Measurements from ENCODE around the gene CFAP97.
"Not testable (repeated sequence)": the region's sequence is repeated elsewhere in the genome, so short reads cannot be mapped to it uniquely, and the experiment has no call there.

The CFAP97 gene

DNA sequence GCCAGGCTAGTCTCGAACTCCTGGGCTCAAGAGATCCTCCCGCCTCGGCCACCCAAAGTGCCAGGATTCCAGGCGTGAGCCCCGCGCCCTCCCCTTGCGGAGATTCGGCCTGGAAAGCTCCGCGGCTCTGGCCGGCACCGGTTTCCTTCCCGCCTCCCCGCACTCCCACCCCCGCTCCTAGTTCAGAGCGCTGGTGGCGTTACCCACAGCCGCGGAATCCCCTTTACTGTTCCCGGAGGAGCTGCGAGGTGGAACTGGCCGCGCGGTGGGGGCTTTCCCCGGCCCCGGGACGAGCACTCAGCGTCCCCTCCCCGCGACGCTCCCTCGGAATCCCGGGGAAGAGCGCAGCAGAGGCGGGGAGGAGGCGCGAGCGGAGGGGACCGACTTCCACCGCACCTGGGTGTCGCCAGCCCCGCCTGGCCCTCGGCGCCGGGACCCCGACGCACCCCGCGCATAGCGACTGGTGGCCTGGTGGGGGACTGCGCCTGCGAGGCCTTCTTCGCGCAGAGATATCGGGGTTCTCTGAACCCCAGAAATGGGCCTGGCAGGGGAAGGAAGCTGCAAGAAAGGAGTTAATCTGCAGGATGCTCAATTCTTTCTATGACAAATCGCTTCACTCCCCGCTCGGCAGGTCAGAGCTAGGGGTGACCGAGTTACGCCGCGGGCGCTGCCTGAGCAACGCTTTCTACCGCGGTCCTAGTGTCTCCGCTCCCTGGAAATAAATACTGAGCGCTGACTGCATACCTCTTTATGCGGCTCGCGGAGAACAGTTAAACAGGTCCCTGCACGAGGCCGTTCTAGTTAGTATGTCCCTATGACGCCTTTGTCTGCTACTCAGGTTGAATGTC, 75.3 kb downstream of the CFAP97 start:
- peaks cover 42% of the 10 kb centered on the region for H3K9me3 ChIP-seq

DNA sequence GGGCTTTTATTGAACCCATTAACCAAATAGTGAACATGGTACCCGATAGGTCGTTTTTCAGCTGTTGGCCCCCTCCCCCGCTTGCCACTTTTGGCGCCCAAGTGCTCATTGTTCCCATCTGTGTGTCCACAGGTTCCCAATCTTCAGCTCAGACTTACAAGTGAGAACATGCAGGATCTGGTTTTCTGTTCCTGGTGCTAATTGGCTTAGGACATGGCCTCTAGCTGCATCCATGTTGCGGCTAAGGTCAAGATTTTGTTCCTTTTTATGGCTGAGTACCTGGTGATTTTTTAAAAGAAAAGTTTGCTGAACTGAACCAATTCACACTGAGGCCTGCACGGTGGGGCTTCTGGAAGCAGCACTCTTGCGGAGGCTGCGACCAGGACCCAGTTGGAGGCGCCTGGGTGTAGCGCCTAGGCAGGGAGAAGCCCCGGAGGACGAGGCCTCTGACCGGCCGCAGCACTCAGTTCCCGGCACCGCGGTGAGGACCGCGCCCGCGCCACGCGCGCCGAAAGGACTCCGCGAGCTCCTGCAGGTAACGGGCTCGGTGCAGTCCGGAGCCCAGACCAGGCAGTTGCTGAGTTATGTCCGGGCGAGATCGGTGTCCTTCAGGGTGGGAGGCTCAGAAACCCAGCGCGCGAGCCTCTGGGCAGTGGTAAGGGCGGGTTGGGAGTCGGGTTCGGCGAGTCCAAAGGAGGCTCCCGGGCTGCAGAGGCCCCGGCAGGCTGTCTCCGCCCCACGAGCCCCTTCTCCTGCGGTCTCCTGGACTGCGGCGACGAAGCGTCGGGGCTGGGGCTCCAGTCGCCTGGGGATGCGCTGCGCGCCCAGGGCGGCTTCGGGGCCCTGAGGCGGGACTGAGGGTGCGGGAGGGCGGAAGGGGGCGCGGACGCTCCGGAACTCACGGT, 76.5 kb downstream of the CFAP97 start:
- Histone ChIP-seq H3K9ac (no peak overlapping the region), H4K20me1 (no peaks in the 10 kb centered on the region), H3K9me3 (peaks cover 42% of the 10 kb centered on the region), H3K4me2 (no peak overlapping the region), H3K27me3 (peaks cover 28% of the 10 kb centered on the region), H3K4me3 (0 out of 2 replicates have a peak overlapping the region, but pooled peaks have one; percentile 18), H3K27ac (no peak overlapping the region), H3K36me3 (no peaks in the 10 kb centered on the region), H3K4me1 (peaks cover 17% of the 10 kb centered on the region)
- TF ChIP-seq Cebpa-rat (IDR thresholded peaks at IDR 0.05), result no peak

More for the DNA sequence above, 75.3 kb downstream of the CFAP97 start:
- H3K4me2 ChIP-seq, result peak overlapping the region; percentile 24
- no peaks in the 10 kb centered on the region for H4K20me1 ChIP-seq
- H3K9ac ChIP-seq, result no peak overlapping the region
- no peak for TF ChIP-seq Cebpa-rat (IDR thresholded peaks at IDR 0.05)
- peaks cover 4% of the 10 kb centered on the region for H3K4me1 ChIP-seq
- H3K36me3 ChIP-seq, result no peaks in the 10 kb centered on the region
- peak overlapping the region; percentile 45; the same call in 1 of the 2 replicates for H3K4me3 ChIP-seq
- H3K27me3 ChIP-seq, result peaks cover 28% of the 10 kb centered on the region
- no peak overlapping the region for H3K27ac ChIP-seq

DNA sequence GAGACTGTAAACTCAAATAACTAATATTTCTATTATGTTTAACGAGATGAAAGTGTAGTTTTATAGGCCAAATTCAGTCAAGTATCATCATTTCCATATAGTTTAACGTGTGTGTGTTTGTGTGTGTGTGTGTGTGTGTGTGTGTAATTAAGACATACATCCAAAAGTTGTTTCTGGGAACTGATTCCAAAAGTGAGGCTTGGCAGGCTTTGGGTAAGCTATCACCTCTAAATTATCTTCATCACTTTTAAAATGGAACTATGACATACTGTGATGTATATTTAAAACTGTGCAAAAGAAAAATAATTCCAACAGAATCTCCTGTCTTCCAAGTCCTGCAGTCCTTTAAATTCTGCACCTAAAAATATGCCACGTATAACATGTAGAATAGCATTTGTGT, 79.8 kb downstream of the CFAP97 start:
- H3K4me2 ChIP-seq, result peak overlapping the region; percentile 85; the same call in 1 of the 2 replicates
- H3K27ac ChIP-seq, result no peak overlapping the region
- no peak overlapping the region for H3K9ac ChIP-seq
- TF ChIP-seq Cebpa-rat (IDR thresholded peaks at IDR 0.05), result no peak
- H3K27me3 ChIP-seq, result peaks cover 22% of the 10 kb centered on the region
- H3K9me3 ChIP-seq, result peaks cover 31% of the 10 kb centered on the region
- no peaks in the 10 kb centered on the region for H4K20me1 ChIP-seq
- no peaks in the 10 kb centered on the region for H3K36me3 ChIP-seq
- H3K4me3 ChIP-seq, result no peak overlapping the region
- H3K4me1 ChIP-seq, result peaks cover 24% of the 10 kb centered on the region

DNA sequence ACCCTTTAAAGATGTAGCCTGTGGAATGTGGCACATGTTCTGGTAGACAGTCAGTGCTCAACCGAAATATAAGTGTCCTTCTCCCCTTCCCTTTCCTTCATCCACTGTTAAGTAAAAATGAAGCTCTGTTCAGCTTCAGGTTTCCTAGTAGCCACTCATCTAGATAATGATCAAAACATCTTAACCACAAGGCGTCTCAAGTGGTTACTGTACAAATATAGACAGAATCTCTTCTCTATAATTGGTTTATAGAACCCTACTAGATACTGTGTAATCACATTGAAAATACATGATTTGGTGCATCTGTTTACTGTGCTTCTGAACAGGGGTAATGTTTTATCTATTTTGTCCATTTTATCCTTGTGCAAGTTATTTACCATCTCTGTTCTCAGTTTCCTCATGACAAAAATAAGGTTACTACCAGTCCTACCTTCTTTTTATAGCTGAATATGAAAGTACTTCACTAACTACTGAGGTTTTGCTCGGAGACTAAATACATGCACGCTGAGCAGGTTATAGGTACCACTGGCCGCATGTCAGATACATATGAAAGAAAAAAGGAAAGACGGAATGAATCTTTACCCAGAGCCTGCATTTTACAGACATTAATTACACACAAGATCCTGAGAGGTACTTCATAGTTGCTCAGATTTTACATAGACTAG, 81.0 kb downstream of the CFAP97 start:
- peak overlapping the region; percentile 85 for H3K4me2 ChIP-seq

DNA sequence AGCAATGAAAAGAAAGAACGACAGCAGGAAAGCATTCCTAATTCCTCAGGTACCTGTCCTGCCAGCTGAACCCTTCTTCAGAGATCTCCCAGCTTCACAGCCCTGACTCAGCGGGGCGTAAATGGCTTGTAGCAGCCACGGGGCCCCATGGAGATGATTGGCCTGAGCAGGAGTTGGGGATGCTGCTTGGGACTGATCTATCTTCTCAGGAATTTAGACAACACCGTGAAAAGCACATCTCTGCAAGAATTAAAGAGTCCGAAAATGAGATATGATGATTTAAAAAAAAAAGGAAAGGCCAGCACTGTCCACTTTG, 83.2 kb downstream of the CFAP97 start:
- TF ChIP-seq Cebpa-rat (IDR thresholded peaks at IDR 0.05), result no peak
- Histone ChIP-seq H3K27me3 (no peaks in the 10 kb centered on the region), H3K4me3 (no peak overlapping the region), H4K20me1 (no peaks in the 10 kb centered on the region), H3K9me3 (no peaks in the 10 kb centered on the region), H3K9ac (no peak overlapping the region), H3K4me2 (no peak overlapping the region), H3K27ac (no peak overlapping the region), H3K36me3 (no peaks in the 10 kb centered on the region), H3K4me1 (peaks cover 45% of the 10 kb centered on the region)

More for the DNA sequence above, 81.0 kb downstream of the CFAP97 start:
- no peaks in the 10 kb centered on the region for H3K36me3 ChIP-seq
- H4K20me1 ChIP-seq, result no peaks in the 10 kb centered on the region
- 0 out of 2 replicates have a peak overlapping the region, but pooled peaks have one; percentile 33 for H3K4me3 ChIP-seq
- H3K27ac ChIP-seq, result no peak overlapping the region
- H3K9ac ChIP-seq, result no peak overlapping the region
- TF ChIP-seq Cebpa-rat (IDR thresholded peaks at IDR 0.05), result no peak
- H3K27me3 ChIP-seq, result peaks cover 10% of the 10 kb centered on the region
- peaks cover 19% of the 10 kb centered on the region for H3K9me3 ChIP-seq
- H3K4me1 ChIP-seq, result peaks cover 29% of the 10 kb centered on the region

DNA sequence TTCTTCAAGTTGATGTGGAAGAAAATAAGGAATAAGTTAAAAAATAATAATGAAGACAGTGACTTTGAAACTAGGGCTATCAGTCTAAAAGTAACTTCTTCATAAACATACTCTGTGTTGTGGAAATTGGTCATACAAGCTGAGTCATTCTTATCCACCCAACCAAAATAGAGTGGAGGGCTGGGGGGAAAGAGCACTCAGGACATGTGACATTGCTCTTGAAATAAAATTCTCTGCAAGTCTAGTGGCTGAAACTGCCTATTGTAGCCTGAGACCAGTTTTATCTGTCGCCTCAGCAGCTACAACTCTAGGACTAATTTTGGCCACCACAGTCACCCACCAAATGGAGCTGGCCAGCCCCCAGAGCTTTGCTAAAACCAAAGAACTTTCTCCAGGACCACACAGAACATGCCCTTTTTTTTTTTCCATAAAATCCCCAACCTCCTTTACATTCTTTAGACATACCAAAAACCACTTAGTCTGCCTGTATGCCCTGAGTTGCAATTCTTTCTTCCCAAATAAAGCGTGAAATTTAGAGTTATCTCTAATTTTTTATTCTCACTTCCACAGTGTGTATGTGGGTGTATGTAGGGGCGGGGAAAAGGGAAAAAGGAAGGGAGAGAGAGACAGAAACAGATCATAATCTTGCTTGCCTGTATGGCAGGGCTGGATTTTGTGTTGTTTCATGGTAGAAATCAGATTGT, 83.7 kb downstream of the CFAP97 start:
- TF ChIP-seq Cebpa-rat (IDR thresholded peaks at IDR 0.05), result no peak
- H3K9ac ChIP-seq, result no peak overlapping the region
- no peak overlapping the region for H3K27ac ChIP-seq
- H4K20me1 ChIP-seq, result no peaks in the 10 kb centered on the region
- no peak overlapping the region for H3K4me3 ChIP-seq
- no peak overlapping the region for H3K4me2 ChIP-seq
- no peaks in the 10 kb centered on the region for H3K36me3 ChIP-seq
- H3K27me3 ChIP-seq, result no peaks in the 10 kb centered on the region
- no peaks in the 10 kb centered on the region for H3K9me3 ChIP-seq
- H3K4me1 ChIP-seq, result peaks cover 45% of the 10 kb centered on the region

DNA sequence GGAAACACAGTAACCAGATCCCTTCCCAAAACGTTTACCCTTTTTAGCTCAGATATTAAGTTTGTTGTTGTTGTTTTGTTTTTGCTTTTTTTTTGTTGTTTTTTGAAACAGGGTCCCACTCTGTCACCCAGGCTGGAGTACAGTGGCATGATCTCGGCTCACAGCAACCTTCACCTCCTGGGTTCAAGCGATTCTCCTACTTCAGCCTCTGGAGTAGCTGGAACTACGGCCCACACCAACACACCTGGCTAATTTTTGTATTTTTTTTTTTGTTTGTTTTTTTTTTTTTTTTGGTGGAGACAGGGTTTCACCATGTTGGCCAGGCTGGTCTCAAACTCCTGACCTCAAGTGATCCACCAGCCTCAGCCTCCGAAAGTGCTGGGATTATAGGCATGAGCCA, 84.3 kb downstream of the CFAP97 start:
- H3K27me3 ChIP-seq, H3K4me3 ChIP-seq, H4K20me1 ChIP-seq, H3K4me2 ChIP-seq, H3K27ac ChIP-seq, H3K36me3 ChIP-seq, H3K9ac ChIP-seq, H3K9me3 ChIP-seq: not testable (repeated sequence)
- peaks cover 45% of the 10 kb centered on the region for H3K4me1 ChIP-seq

DNA sequence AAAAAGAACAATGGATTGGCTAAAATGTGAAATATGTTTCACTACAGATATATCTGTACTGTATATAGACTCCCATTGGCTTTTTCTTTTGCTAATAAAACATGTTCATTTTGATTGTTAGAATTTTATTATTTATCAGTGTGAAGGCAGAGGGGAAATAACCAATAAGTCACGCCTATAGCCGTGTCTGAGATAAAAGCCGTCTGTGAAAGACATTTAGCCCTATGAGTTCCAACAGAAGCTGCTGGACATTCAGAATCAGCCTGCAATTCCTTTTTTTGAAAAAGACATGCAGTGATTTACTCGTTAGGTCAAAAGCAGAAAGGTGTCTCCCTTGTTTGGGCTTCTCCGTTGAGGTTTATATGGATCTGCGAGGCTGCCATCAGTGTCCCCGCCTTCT, 84.9 kb downstream of the CFAP97 start:
- no peak overlapping the region for H3K9ac ChIP-seq
- H4K20me1 ChIP-seq, result no peaks in the 10 kb centered on the region
- no peak for TF ChIP-seq Cebpa-rat (IDR thresholded peaks at IDR 0.05)
- H3K4me2 ChIP-seq, result no peak overlapping the region
- H3K27ac ChIP-seq, result no peak overlapping the region
- no peak overlapping the region for H3K4me3 ChIP-seq
- H3K4me1 ChIP-seq, result peaks cover 44% of the 10 kb centered on the region
- H3K27me3 ChIP-seq, result no peaks in the 10 kb centered on the region
- no peaks in the 10 kb centered on the region for H3K9me3 ChIP-seq
- H3K36me3 ChIP-seq, result no peaks in the 10 kb centered on the region

DNA sequence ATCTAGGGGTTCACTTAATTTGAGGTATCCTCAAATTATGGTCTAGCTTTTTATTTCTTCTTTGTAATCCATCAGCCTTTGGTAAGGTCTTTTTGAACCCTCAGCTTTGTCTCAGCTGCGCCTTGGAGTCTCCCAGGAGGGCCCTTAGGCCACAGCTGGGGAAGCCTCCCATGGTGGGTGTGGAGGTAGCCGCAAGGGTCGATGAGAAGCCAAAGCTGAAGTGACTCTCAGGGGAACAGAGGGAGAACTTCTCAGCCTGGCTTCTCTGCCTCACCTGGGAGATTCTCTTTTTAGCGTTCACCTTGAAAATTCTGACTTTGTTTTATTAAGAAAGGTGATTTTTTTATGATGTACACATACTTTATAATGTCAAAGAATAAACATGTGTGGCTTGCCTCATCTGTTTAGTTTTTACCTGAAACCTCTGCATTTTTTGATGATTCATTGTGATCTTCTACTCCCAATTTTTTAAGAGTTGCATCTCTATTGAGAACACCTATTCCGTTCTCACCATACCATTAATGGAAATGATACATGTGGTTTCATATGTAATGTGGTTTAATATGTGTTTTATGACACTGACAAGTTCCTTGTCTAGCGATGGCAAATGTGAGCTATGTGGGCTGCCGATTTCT, 86.4 kb downstream of the CFAP97 start:
- H3K4me1 ChIP-seq, result peaks cover 29% of the 10 kb centered on the region
- H3K9ac ChIP-seq, result no peak overlapping the region
- peak overlapping the region; percentile 41 for H3K4me2 ChIP-seq
- no peak overlapping the region for H3K4me3 ChIP-seq
- TF ChIP-seq Cebpa-rat (IDR thresholded peaks at IDR 0.05), result no peak
- no peaks in the 10 kb centered on the region for H3K27me3 ChIP-seq
- no peak overlapping the region for H3K27ac ChIP-seq
- H4K20me1 ChIP-seq, result no peaks in the 10 kb centered on the region
- no peaks in the 10 kb centered on the region for H3K9me3 ChIP-seq
- H3K36me3 ChIP-seq, result no peaks in the 10 kb centered on the region

Measured in BLaER1 (cell line).